Neutrophil (primary cell): ENCODE measurements around the gene SERTAD2.

Experiments
- H3K27ac ChIP-seq: fragments of 200-600 bp; sonication (generic); 2 replicates; pipeline ENCODE4 v1.5.1; 2016; ENCODE audit warnings: mild to moderate bottlenecking, moderate library complexity
- H3K27me3 ChIP-seq: fragments of 200-600 bp; sonication (generic); 2 replicates; pipeline ENCODE4 v1.6.0; 2016; ENCODE audit warnings: mild to moderate bottlenecking
- H3K36me3 ChIP-seq: fragments of 200-600 bp; sonication (generic); 2 replicates; pipeline ENCODE4 v1.5.1; 2017
- H3K4me1 ChIP-seq, 2 experiments: fragments of 200-600 bp in 1 of 2; sonication (generic) in 1 of 2; 1 replicate in 1 of 2; 2 replicates in 1 of 2; pipeline versions ENCODE4 v1.5.1 to v1.6.1; 2013 to 2016; ENCODE audit warnings: low read depth in 1 of 2, low read length in 1 of 2, mild to moderate bottlenecking in 1 of 2, moderate library complexity in 1 of 2; ENCODE audit not compliant: control insufficient read depth in 1 of 2, insufficient read depth in 1 of 2
- H3K4me3 ChIP-seq, 2 experiments: fragments of 200-600 bp in 1 of 2; sonication (generic) in 1 of 2; 1 replicate in 1 of 2; 2 replicates in 1 of 2; pipeline ENCODE4 v1.5.1; 2013 to 2016; ENCODE audit warnings: low read depth in 1 of 2, low read length in 1 of 2, mild to moderate bottlenecking in 1 of 2, moderate library complexity in 1 of 2
- H3K9me3 ChIP-seq: fragments of 200-600 bp; sonication (generic); 2 replicates; pipeline ENCODE4 v1.5.1; 2016
- CTCF ChIP-seq: fragments of 200-600 bp; sonication (generic); IDR thresholded peaks from 2 replicates; pipeline ENCODE4 v1.5.1; 2016; ENCODE audit warnings: antibody characterized with exemption

Gene SERTAD2

GRCh38 chr2:64598226-64598625 is 55.5 kb downstream of the SERTAD2 start:
- TF ChIP-seq CTCF, result no peak
- H3K36me3 ChIP-seq, result peaks cover 11% of the 10 kb centered on the region
- no peak overlapping the region for H3K4me3 ChIP-seq

GRCh38 chr2:64595397-64596176 is 58.1 kb downstream of the SERTAD2 start:
- Histone ChIP-seq H3K4me3 (no peak overlapping the region), H3K9me3 (no peaks in the 10 kb centered on the region), H3K27ac (no peak overlapping the region), H3K36me3 (peaks cover 36% of the 10 kb centered on the region), H3K4me1 (no peaks in the 10 kb centered on the region), H3K27me3 (no peaks in the 10 kb centered on the region)
- no peak for TF ChIP-seq CTCF

More at GRCh38 chr2:64598226-64598625, 55.5 kb downstream of the SERTAD2 start:
- Histone ChIP-seq H3K9me3 (no peaks in the 10 kb centered on the region), H3K27me3 (no peaks in the 10 kb centered on the region), H3K27ac (no peak overlapping the region), H3K4me1 (no peaks in the 10 kb centered on the region)

GRCh38 chr2:64594226-64594989 is 59.3 kb downstream of the SERTAD2 start:
- no peaks in the 10 kb centered on the region for H3K9me3 ChIP-seq

GRCh38 chr2:64593035-64593655 is 60.6 kb downstream of the SERTAD2 start:
- TF ChIP-seq CTCF, result no peak
- H3K4me3 ChIP-seq, result no peak overlapping the region
- no peaks in the 10 kb centered on the region for H3K27me3 ChIP-seq
- H3K36me3 ChIP-seq, result peaks cover 51% of the 10 kb centered on the region
- no peak overlapping the region for H3K27ac ChIP-seq
- H3K9me3 ChIP-seq, result no peaks in the 10 kb centered on the region
- no peaks in the 10 kb centered on the region for H3K4me1 ChIP-seq

More at GRCh38 chr2:64594226-64594989, 59.3 kb downstream of the SERTAD2 start:
- TF ChIP-seq CTCF, result no peak
- Histone ChIP-seq H3K27me3 (no peaks in the 10 kb centered on the region), H3K4me1 (no peaks in the 10 kb centered on the region), H3K27ac (no peak overlapping the region), H3K4me3 (no peak overlapping the region), H3K36me3 (peaks cover 46% of the 10 kb centered on the region)

- H3K27me3 ChIP-seq, result no peaks in the 10 kb centered on the region
- TF ChIP-seq CTCF, result no peak
- H3K36me3 ChIP-seq, result peaks cover 55% of the 10 kb centered on the region
- H3K4me3 ChIP-seq, result no peak overlapping the region
- no peaks in the 10 kb centered on the region for H3K9me3 ChIP-seq
- H3K27ac ChIP-seq, result no peak overlapping the region
- H3K4me1 ChIP-seq, result peaks cover 10 to 14% of the 10 kb centered on the region in 2 experiments
These were observed 62.5 kb downstream of the SERTAD2 start for GRCh38 chr2:64591188-64591587.
